Measurements from ENCODE around the gene NAP1L5. TPM values are rescaled to one million over a fixed set of nuclear protein-coding genes. Genes with fewer than 3 reads are reported as not detected.

NAP1L5 gene
- total RNA-seq, 1 donor from 2014 or later = 4.7 TPM

GRCh38 chr4:88645994-88646393 is 51.6 kb downstream of the NAP1L5 start:
- H3K4me1 ChIP-seq (ENCODE audit: insufficient read depth, low read length) = no peaks in the 10 kb centered on the region
- FAIRE-seq = no peak
- DNase-seq (ENCODE audit: low read depth) = no peak
- no peak overlapping the region for H3K9ac ChIP-seq (ENCODE audit: low read length)
- H3K9me3 ChIP-seq (ENCODE audit: insufficient read depth, low read depth, low read length) = no peaks in the 10 kb centered on the region
- H3K36me3 ChIP-seq (ENCODE audit: insufficient read depth, low read length) = no peaks in the 10 kb centered on the region
- peaks cover 5% of the 10 kb centered on the region for H3K4me1 Mint-ChIP-seq (ENCODE audit: low read depth, unreplicated experiment)
- no peak overlapping the region for H3K4me2 ChIP-seq (ENCODE audit: low read length)
- H3K27me3 Mint-ChIP-seq (ENCODE audit: low read depth, unreplicated experiment) = no peaks in the 10 kb centered on the region
- TF ChIP-seq EZH2 (IDR thresholded peaks at IDR 0.05; ENCODE audit: insufficient read depth, low read length) = no peak
- TF ChIP-seq, protein P1, sequence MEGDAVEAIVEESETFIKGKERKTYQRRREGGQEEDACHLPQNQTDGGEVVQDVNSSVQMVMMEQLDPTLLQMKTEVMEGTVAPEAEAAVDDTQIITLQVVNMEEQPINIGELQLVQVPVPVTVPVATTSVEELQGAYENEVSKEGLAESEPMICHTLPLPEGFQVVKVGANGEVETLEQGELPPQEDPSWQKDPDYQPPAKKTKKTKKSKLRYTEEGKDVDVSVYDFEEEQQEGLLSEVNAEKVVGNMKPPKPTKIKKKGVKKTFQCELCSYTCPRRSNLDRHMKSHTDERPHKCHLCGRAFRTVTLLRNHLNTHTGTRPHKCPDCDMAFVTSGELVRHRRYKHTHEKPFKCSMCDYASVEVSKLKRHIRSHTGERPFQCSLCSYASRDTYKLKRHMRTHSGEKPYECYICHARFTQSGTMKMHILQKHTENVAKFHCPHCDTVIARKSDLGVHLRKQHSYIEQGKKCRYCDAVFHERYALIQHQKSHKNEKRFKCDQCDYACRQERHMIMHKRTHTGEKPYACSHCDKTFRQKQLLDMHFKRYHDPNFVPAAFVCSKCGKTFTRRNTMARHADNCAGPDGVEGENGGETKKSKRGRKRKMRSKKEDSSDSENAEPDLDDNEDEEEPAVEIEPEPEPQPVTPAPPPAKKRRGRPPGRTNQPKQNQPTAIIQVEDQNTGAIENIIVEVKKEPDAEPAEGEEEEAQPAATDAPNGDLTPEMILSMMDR (IDR thresholded peaks at IDR 0.05; ENCODE audit: insufficient read depth, low read depth, low read length) = no peak
- H3K27ac ChIP-seq (ENCODE audit: low read depth, low read length) = no peak overlapping the region
- H4K20me1 ChIP-seq (ENCODE audit: insufficient read depth, low read length) = no peaks in the 10 kb centered on the region
- H3K79me2 ChIP-seq (ENCODE audit: insufficient read depth, low read length) = no peaks in the 10 kb centered on the region
- H3K27me3 ChIP-seq (ENCODE audit: insufficient read depth, low read length) = no peaks in the 10 kb centered on the region
- H3K4me3 Mint-ChIP-seq (ENCODE audit: unreplicated experiment) = no peak overlapping the region
- no peak overlapping the region for H3K27ac Mint-ChIP-seq (ENCODE audit: unreplicated experiment)
- H3K4me3 ChIP-seq (ENCODE audit: insufficient read depth, low read depth, low read length) = no peak overlapping the region
- no peak overlapping the region for H2AFZ ChIP-seq (ENCODE audit: low read depth, low read length)
- H3K36me3 Mint-ChIP-seq (ENCODE audit: low read depth, unreplicated experiment) = no peaks in the 10 kb centered on the region
- H3K9me3 Mint-ChIP-seq (ENCODE audit: unreplicated experiment) = no peaks in the 10 kb centered on the region

Other genes with a start within 250 kb of the NAP1L5 start
- gene HERC5, start 240.7 kb downstream of the NAP1L5 start, total RNA-seq = 23.0 and 27.3 TPM in 2 replicates
- 49.0 and 51.6 TPM in 2 replicates for gene PYURF, start 174.1 kb downstream of the NAP1L5 start, total RNA-seq
- gene HERC3, start 105.3 kb downstream of the NAP1L5 start, total RNA-seq = 8.5 and 9.3 TPM in 2 replicates

All from astrocyte (in vitro differentiated cells and primary cell).